GM18505 (cell line): ENCODE results near the gene JAGN1.
"Not testable (repeated sequence)": the region's sequence is repeated elsewhere in the genome, so short reads cannot be mapped to it uniquely, and the experiment has no call there.

Experiments
- ATAC-seq: cut with Tn5 transposase; IDR thresholded peaks from one replicate; pipeline ENCODE4 v1.9.1; 2021; ENCODE audit not compliant: unreplicated experiment
- POLR2A ChIP-seq: IDR thresholded peaks from 4 replicates; pipeline ENCODE4 v1.6.1; 2011; ENCODE audit warnings: borderline replicate concordance; ENCODE audit not compliant: insufficient read depth, insufficient read length; ENCODE audit errors: extremely low read depth

JAGN1 gene

DNA sequence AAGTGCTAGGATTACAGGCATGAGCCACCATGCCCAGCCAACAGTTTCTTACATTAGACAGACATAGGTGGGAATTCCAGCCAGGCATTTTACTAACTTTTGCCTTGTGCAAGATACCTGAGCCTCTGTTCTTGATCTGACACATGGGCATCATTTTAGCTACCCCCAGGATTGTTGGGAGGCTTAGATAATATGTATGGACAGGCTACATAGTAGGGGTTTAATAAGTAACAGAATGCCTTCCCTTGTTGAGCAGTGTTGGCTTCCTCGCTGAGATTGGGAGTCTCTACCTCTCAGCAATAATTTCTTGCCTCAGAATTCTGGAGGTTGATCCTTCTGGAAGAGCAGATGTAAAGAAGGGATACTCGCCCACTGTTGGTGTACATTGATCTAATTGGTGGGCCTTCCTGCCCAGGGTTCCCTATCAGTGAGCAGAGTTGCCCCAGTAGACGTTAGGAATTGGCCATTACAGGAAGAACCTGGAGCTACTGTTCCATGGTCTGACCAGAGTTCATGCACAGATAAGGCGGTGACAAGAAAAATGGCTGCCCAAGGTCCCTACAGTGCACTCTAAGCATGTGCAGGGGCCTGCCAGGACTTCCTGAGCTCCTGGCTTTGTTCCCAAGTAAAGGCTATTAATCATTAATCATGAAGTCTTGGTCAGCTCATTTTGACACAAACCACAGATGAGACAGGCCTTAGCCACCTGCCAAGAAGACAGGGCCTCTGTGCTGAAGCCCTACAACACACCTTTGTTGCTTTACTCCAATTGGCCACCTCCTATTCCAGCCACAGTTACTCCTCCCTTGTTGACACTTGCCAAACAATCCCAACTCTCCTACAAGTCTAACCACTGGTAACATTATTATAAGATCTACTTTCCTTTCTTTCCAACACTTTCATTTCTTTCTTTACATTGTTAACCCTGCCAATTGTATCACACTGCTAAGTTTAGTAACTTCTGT lies 7.3 kb downstream of the JAGN1 start:
- no peak for ATAC-seq

DNA sequence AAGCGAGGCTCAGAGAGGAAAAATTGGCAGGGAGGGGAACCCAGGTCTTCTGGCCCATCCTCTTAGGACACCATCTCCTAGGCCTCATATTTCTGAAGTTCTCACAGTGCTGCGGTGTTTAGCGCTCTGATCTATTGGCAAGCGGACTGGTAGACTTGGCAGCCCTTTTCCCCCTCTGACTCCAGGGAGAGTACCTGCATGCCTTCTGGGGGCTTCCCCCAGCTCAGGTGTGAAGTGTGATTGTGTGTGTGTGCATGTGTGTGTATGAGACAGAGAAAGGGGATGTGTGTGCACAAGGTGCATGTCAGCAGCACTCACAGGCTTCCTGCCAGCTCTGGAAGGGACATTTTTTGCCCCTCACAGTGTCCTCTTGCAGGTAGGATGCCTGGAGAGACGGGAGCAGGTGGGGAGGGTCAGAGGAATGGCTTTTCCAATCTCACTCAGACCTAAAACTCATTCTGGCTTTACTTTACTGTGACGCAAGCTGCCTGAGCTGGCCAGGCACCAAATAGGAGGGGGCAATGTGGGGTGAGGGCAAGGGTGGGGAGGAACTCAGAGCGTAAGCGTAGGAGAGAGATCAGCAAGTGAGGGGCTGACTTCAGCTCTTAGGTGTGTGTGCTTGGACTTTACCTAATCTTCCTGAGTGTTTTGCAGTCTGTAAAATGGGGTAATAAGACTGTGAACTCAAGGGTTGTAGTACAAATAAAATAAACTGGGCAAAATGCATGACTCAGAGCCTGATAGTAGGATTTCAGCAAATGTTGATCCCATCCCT lies 8.2 kb downstream of the JAGN1 start:
- ATAC-seq: no peak
- no peak for TF ChIP-seq POLR2A

More for the DNA sequence above, 7.3 kb downstream of the JAGN1 start:
- TF ChIP-seq POLR2A: no peak

DNA sequence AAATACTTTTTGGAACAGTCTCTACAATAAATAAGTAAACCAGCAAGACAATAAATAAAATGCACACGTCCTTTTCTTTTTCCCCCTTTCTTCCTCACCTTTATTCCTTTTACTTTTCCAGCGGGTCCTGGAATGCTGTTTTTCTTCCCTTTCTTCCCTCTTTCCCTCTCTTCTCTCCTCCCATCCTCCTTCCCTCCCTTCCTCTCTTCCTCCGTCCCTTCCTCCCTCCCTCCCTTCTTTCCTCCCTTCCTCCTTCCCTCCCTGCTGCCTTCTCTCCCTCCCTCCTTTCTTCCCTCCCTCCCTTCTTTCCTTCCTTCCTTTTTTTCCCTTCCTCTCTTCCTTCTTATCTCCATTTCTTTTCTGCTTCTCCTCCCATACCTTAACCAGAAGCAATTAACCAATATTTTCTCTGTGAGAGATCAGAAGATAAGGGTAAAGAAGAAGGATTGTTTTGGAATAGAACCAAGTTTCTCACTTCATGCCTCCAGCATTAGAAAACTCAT lies 8.9 kb downstream of the JAGN1 start:
- TF ChIP-seq POLR2A: no peak
- ATAC-seq: no peak

DNA sequence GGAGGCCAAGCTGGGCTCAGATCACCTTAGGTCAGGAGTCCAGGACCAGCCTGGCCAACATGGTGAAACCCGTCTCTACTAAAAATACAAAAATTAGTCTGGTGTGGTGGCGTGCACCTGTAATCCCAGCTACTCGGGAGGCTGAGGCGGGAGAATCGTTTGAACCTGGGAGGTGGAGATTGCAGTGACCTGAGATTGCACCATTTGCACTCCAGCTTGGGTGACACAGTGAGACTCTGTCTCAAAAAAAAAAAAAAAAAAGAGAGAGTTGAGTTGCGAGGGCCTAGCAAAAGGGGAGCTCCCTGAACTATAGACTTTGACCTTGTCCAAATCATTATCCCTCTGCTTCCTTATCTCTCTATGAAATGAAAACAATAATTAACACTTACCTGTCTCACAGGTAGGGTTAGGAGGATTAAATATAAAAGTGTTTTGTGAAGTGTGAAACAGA lies 10.6 kb downstream of the JAGN1 start:
- ATAC-seq: not testable (repeated sequence)

DNA sequence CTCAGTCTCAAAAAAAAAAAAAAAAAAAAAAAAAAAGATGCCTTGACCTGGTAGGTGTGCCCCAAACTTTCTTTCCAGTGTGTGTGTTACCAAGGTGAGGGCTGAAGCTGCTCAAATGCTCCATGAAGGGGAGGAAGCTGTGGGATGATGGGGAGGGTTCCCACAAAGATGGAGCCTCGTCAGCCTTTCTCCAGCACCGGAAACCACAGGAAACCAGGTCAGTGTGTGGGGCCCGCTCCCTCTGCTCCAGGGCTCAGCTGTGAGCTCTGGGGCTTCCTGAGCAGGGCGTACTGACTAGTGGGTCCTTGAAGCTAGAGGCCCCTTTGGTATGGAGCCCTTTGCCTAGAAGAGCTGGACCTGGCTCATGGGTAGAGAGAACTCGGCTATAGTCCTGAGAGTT lies 11.6 kb downstream of the JAGN1 start:
- ATAC-seq: no peak

DNA sequence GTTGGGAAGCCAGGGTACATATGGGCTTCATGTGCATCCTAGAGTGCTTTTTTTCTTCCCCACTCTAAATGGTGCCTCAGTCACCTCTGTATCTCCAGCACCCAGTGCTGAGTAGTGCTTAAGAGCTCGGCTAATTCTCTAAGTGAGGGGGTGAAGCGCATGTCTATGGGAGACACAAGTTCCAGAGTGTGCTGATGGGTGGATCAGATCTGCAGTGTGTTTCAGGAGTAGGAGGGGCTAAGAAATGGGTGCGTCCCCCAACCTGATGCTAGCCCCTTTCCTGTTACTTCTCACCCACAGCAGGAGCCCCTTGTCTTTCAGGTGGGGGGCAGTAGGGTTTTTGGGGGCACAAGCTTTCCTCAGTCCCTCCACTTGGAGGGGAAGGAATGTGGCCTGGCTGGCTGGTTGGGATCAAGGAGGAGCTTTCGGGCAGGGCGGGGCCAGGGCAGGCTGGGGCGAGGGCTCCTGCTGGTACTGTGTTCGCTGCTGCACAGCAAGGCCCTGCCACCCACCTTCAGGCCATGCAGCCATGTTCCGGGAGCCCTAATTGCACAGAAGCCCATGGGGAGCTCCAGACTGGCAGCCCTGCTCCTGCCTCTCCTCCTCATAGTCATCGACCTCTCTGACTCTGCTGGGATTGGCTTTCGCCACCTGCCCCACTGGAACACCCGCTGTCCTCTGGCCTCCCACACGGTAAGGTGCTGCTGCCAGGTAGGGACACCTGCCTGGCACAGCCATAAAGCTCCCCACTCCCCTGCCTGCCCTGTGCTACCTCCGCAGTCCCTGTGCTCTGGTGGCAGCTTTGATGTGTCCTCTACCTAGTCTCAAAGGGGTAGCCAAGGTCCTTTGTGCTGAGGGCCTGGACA lies 12.2 kb downstream of the JAGN1 start, which contains the start of gene IL17RE:
TSS of gene IL17RE (plus strand) at position 477 of the 866 bp plus-strand sequence. CDS start at position 562, 85 bp downstream.
- TF ChIP-seq POLR2A: no peak
- ATAC-seq: no peak

More for the DNA sequence above, 11.6 kb downstream of the JAGN1 start:
- no peak for TF ChIP-seq POLR2A

DNA sequence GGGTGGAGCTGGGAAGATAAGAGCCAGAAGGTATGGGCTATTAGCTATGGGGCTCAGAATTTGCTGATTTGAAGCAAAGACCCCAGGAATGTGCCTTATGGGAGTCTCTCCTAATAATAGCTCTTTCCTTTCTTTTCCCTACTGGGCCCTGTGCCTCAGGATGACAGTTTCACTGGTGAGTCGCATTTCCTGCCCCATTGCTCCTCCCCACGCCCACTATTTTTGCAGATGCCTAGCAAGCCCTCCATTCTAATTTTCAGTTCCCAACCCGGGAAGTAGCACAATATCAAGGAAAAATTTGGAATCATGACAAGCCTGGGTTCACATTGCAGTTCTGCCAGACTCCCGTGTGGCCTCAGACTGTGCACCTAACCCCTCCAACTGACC lies 12.8 kb downstream of the JAGN1 start:
- no peak for TF ChIP-seq POLR2A
- no peak for ATAC-seq

DNA sequence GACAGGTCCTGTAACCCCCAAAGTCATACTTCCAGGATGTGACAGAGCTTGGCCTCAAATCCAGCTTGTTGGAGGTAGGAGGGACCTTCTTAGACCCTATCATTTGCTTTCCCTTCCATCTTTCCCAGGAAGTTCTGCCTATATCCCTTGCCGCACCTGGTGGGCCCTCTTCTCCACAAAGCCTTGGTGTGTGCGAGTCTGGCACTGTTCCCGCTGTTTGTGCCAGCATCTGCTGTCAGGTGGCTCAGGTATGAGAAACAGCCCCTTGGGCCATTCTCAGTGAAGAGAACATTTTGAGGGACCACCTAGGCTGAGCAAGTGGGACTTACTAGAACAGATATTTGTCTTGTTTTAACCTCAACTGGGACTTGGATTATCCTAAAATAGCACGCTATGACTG lies 13.5 kb downstream of the JAGN1 start:
- no peak for ATAC-seq
- no peak for TF ChIP-seq POLR2A

DNA sequence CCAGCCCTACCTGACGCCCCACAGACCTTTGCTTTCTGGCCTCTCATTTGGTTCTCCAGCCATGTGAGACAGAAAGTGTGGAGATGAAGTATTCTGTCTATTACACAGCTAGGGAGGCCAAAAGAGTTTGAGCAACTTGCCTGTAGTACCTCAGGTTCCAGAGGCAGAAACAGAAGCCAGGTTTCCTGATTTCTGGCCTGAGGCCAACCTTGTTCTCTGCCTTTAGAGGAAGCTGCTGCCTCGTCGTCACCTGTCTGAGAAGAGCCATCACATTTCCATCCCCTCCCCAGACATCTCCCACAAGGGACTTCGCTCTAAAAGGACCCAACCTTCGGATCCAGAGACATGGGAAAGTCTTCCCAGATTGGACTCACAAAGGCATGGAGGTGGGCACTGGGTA lies 16.1 kb downstream of the JAGN1 start:
- no peak for TF ChIP-seq POLR2A

DNA sequence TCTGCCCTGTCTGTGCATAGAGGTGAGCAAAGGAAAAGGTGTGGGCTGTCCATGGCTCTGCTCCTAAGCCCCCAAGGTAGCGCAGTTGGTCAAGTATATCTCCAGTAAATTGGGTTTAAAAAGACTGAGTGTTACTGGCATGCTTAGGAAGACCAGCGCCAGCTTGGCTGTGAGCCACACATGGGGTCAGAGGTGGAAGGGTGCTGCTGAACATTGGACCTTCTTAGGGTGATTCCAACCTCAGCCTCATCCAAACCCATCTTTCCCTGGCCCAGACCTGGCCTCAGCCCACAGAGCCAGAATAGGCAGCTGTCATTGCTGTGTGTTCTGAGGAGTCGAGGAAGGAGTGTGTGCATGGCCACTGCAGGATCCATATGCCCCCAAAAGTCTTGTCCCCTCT lies 17.9 kb downstream of the JAGN1 start:
- no peak for TF ChIP-seq POLR2A
- no peak for ATAC-seq

More for the DNA sequence above, 16.1 kb downstream of the JAGN1 start:
- ATAC-seq: no peak

DNA sequence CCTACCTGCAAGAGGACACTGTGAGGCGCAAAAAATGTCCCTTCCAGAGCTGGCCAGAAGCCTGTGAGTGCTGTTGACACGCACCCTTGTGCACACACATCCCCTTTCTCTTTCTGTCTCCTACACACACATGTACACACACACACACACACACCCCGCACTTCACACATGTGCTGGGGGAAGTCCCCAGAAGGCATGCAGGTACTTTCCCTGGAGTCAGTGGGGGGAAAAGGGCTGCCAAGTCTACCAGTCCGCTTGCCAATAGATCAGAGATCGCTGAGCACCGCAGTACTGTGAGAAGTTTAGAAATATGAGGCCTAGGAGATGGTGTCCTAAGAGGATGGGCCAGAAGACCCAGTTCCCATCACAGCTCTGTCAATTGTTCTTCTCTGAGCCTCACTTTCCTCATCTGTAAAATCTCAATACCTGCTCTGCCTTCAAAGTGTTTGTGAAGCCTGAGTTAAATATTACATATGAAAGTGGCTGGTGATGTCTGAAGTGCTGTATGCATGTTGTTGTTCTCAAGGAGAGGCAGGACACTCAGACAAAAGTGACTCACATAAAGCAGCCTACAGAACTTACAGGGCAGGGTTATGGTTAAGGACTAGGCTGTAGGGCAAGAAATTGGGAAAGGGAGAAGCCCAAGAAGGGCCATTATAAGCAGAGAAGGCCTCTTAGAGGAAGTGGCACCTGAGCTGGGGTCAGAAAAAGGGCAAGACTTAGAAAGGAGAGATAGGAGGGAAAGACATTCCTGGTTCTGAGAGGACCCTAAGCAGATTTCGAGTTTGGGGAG lies 19.0 kb downstream of the JAGN1 start:
- no peak for TF ChIP-seq POLR2A
- ATAC-seq: no peak

DNA sequence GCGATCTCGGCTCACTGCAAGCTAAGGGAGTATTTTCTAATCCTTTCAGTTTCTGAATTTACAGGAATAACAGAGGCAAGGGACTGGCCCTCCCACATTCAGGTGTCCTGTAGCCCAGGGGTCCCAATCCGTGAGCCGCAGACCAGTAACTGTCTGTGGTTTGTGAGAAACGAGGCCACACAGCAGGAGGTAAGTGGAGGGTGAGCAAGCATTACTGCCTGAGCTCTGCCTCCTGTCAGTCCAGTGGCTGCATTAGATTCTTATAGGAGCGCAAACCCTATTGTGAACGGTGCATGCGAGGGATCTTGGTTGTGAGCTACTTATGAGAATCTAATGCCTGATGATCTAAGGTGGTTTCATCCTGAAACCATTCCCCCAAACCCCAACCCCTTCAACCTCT lies 21.5 kb downstream of the JAGN1 start:
- ATAC-seq: no peak
- no peak for TF ChIP-seq POLR2A
